ENCODE data around the gene LAMB2.

The LAMB2 gene

GRCh38 chr3:49161808-49162530, 29.1 kb upstream of the LAMB2 start:
- DNase-seq (ENCODE audit: low read depth) = no peak

GRCh38 chr3:49161197-49161596, 28.3 kb upstream of the LAMB2 start:
- DNase-seq (ENCODE audit: low read depth) = no peak

GRCh38 chr3:49158792-49159191, 25.9 kb upstream of the LAMB2 start:
- no peak for DNase-seq (ENCODE audit: low read depth)

- no peak for DNase-seq (ENCODE audit: low read depth)
Measured at GRCh38 chr3:49158103-49158709, 25.4 kb upstream of the LAMB2 start.

DNA sequence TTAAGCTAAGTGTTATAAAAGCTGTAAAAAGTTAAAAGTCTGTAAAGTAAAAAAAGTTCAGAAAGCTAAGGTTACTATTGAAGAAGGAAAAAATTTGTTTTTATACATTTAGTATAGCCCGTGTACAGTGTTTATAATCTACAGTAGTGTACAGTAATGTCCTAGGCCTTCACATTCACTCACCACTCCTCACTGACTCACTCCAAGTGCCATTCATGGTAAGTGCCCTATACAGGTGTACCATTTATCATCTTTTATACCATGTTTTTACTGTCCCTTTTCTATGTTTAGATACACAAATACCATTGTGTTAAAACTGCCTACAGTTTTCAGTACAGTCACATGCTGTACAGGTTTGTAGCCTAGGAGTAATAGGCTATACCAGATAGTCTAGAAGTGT, 24.4 kb upstream of the LAMB2 start:
- DNase-seq (ENCODE audit: low read depth) = no peak

DNA sequence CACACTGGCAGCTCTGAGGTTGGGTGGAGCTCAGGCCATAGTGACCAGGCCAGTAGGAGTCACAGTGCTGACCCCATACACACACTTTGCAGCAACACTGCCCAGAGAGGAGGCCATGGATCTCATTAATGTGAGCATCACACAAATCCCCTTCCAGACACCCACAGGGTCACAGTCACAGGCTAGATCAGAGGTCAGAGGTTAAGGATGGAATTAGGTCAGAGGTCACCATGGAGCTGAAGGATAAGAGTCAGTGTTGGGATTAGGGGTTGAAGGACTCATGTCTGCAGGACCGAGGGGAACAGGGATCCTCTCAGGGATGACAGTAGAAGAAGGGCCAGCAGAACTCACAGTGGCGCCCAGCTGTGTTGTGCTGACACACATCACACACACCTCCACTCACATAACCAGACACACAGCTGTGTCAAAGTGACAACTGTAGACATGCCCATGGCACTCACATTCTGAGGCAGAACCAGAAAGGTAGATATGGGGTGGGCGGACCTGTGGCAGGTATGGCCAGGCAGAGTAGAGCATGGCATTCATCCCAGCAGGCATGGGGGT, 20.6 kb upstream of the LAMB2 start:
- no peak for DNase-seq (ENCODE audit: low read depth)

DNA sequence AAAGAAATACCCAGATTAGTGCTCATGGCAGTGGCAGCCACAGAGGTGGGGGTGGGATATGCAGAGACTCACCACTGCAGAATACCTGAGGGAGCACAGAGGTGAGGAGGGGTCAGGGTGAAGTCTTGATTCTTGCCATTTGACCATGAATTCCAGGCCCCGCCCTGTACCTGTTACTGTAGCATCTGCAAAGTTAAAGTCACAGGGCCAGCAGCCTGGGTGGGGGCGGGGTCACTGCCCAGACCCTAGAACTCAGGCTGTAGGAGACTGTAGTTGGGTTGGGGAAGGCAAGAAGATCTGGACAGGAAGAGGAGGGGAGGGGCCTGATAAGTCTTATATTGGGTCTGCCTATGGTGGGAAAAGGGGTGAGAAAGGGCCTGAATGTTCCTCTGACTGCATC, 18.8 kb upstream of the LAMB2 start:
- no peak for DNase-seq (ENCODE audit: low read depth)

DNA sequence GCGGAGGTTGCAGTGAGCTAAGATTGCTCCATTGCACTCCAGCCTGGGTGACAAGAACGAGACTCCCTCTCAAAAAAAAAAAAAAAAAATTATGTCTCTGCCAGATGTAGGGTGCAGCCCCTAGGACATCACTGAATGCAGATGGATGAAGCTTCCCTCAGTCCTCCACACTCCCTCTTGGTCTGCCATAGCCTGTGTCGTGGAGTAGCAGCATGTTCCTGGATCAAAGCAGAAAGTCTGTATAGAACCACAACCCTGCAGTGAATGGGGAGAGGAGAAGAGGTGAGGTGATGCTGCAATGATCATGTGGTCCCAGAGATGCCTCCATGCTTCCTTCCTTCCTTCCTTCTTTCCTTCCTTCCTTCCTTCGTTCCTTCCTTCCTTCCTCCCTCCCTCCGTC, 15.3 kb upstream of the LAMB2 start:
- no peak for DNase-seq (ENCODE audit: low read depth)

GRCh38 chr3:49140080-49140479, 7.2 kb upstream of the LAMB2 start:
- DNase-seq (ENCODE audit: low read depth) = no peak

GRCh38 chr3:49135499-49135898, 2.6 kb upstream of the LAMB2 start:
- no peak for DNase-seq (ENCODE audit: low read depth)

DNA sequence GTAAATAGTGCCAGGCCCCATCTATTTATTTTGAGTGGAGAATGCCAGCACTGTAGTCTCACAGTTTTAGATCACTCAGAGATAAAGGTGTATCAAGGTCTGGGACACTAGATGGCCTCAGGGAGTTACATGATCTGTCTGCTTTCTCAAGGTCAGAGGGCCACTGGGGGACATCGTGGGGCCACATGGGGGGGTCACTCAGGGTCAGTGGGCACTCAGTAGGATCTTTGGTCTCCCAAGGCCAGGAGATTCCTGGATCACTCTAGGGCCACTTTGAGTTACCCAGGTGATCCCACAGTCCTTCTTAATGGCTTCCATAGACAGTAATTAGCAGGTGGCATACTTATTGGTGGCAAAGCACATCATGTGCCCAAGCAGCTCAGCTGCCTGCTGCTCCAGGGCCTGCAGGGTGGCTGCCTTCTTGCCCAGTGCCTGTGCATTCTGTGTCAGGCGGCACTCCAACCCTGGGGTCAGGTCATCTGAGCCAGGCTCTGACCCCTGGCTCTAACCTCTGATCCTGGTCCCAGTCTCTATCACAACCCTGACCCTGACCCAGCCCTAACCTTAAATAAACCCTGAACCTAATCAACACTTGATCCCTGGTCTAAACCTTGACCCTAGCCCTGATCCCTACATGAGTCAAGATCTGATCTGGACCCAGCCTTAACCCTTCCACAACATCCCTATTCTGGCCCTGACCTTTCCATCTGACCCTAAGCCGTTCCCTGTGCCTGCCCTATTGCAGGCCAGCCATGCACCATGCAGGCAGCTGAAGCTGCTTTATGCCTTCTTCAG, 1.8 kb upstream of the LAMB2 start:
- DNase-seq (ENCODE audit: low read depth) = no peak

DNA sequence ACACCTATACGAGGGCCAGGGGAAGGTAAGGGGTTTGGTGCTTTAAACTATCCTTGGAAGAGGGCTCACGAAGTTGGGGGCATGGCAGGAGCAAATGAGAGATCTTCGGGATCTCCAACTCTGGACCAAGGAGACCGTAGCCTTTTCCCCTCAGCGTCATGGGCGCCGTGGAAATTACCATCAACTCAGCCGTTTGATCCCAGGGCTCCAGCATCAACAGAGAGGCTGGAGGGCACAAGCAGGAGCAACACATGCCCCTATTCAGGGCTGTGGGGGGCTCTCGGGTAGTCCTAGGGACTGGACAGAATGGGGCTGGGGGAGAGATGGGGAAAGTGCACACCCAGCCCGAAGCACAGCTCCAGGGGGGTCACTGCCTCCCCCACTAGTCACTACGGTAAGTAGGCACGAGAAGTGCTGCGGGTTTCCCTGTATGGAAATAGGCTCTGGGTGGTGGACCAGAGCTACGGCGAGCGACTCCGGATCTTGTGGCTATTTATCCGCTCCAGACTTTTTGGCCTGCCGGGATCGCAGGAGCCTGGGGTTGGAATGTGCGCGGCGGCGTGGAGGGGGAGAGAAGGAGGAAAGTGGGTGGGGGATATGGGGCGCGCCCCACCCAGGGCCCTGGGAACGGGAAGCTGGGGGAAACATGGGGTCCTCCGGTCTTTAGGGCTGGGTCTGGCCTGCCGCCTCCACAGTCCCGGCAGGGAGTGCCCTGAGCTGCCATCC, 539 bp upstream of the LAMB2 start:
- peak; percentile 55 for DNase-seq (ENCODE audit: low read depth)

- DNase-seq (ENCODE audit: low read depth) = no peak
Measured at GRCh38 chr3:49132073-49132436, 795 bp downstream of the LAMB2 start.

DNA sequence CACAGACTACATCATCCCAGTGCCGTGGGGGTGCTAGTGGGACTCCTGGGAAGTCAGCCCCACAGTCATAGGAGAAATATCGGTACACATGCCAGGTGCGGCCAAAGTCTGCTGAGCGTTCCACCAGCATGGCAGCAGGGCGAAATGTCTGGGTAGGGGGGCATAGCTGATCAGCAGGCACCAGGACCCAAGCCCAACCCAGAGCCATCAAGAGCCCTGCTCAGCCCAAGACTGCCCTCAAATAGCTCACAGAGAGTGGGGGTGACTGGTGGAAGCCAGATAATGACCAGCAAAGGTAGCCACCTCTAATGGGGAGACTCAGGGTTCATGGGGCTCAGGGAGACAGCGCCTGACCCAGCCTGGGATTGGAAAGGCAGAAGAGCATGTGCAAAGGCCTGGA, 1.3 kb downstream of the LAMB2 start:
- DNase-seq (ENCODE audit: low read depth) = no peak

GRCh38 chr3:49131040-49131439, 1.8 kb downstream of the LAMB2 start:
- DNase-seq (ENCODE audit: low read depth) = no peak

DNA sequence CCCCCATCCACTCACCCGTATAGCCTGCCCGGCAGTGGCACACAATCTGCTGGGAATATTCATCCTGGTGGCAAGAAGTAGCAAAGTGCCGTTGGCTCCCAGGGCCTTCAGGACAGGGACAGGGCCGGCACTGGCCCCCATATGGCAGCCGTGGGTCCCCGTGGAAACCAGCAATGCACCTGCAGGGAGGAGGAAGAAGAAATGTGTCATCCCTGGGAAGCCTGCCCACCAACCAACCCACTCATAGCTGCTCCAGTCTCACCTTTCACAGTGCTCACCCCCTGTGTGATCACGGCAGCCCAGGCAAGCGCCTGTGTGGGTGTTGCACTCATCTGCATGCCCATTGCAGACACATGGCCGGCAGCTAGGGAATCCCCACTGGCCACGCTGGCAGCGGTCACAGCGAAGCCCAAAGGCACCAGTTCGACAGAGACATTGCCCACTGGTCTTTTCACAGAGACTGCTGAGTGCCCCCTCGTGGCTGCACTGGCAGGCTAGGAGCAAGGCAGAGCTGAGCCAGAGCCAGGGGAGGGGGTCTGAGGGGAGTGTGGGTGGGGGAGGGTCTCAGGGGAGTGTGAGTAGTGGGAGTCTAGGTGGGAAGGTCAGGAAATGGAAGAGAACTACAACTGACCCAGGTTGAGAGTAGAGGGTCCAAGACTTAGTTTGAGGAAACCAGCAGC, 7.7 kb downstream of the LAMB2 start:
- DNase-seq (ENCODE audit: low read depth) = no peak

- DNase-seq (ENCODE audit: low read depth) = no peak
Measured at GRCh38 chr3:49124203-49124602, 8.6 kb downstream of the LAMB2 start.

GRCh38 chr3:49123687-49124086, 9.2 kb downstream of the LAMB2 start:
- DNase-seq (ENCODE audit: low read depth) = no peak

GRCh38 chr3:49122886-49123545, 9.8 kb downstream of the LAMB2 start:
- DNase-seq (ENCODE audit: low read depth) = no peak

- no peak for DNase-seq (ENCODE audit: low read depth)
Measured at GRCh38 chr3:49122451-49122850, 10.4 kb downstream of the LAMB2 start.

DNA sequence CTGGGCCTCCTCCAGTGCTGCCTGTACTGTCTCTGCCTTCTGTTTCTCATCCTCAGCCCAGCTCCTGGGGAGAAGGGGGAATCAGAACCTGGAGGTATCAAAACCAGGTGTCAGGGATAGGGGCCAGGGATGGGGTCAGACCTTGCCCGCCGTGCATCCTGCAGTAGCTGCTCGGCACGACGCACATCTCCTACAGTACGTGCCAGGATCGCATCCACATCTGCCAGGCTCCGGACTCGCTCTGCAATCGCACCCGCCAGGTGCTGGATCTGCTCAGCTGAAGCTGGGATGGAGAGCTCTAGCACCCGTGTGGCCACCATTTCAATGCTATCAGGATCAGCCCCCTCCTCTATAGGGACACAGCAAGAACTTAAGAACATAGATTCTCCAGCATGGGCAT, 10.8 kb downstream of the LAMB2 start:
- no peak for DNase-seq (ENCODE audit: low read depth)
